ENCODE results near the gene CNTROB. TPM values are rescaled to one million over a fixed set of nuclear protein-coding genes. Genes with fewer than 3 reads are reported as not detected.

Gene CNTROB
- total RNA-seq = 15.8 TPM
- 10 to 100 TPM; 29.5 to 41.0 (median 35.2) TPM for polyA plus RNA-seq (ENCODE audit: insufficient read depth in 1 of 8, insufficient read length in 8 of 8, low replicate concordance in 1 of 8)
- long read RNA-seq, donor 1, partial matches to known transcripts = 0 of 2 reads
- long read RNA-seq, donor 1, other reads (novel, unspliced or antisense) = 0 of 2 reads
- long read RNA-seq, donor 2 = 0 reads
- long read RNA-seq, donor 3, partial matches to known transcripts = 0 of 4 reads
- long read RNA-seq, donor 3, other reads (novel, unspliced or antisense) = 0 of 4 reads
- long read RNA-seq, donor 4, partial matches to known transcripts = 0 of 1 reads
- long read RNA-seq, donor 4, other reads (novel, unspliced or antisense) = 0 of 1 reads
- long read RNA-seq, donor 5, partial matches to known transcripts = 0 of 2 reads
- long read RNA-seq, donor 5, other reads (novel, unspliced or antisense) = 0 of 2 reads
- long read RNA-seq, donor 6, partial matches to known transcripts = 0 of 2 reads
- long read RNA-seq, donor 6, other reads (novel, unspliced or antisense) = 0 of 2 reads
- long read RNA-seq, donor 7 = 0 reads
- long read RNA-seq, donor 8 = 0 reads
- long read RNA-seq, donor 9, partial matches to known transcripts = 112 of 112 reads
- long read RNA-seq, donor 9, other reads (novel, unspliced or antisense) = 0 of 112 reads
- long read RNA-seq, donor 10, partial matches to known transcripts = 0 of 1 reads
- long read RNA-seq, donor 10, other reads (novel, unspliced or antisense) = 0 of 1 reads
- long read RNA-seq, donor 11 = 0 reads

DNA sequence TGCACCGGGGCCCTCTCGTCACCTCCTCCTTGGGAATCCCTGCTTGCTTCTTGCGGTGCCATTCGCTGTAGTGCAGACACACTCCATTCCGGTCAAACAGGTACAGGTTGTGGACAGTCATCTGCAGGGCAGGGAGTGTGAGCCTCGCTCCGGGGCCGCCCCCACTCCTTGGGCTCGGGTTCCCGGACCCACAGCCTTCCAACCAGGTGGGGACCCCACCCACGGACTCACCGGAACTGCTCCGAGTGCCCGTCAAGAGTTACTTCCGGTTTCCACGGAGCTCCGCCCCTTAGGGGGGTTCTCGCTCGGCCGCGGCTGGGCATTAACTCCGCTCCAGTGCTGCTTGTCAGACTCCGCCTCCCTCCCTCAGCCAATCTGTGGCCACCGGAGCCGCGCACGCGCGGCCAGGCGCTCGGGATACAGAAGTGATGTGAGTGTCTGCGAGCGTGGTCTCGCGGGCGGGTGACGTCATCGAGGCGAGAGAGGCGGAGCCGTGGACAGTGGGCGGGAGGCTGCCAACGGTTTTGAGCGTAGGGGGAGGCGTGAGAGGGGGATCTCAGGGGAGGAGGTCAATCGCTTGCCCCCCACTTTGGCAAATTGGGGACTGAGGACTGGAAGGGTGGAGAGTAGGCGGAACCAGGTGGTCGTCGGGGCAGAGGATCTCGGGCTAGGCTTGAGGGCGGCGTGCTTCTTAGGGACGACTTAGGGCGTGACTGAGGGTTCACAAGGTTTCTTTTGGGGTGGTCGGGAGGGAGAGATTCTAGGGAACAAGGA is at the start of gene CNTROB, which contains the start of gene TRAPPC1:
Gene CNTROB (plus strand): TSS at position 498 of the 774 bp plus-strand sequence. CDS start 874 bp downstream, outside the sequence.
Gene TRAPPC1 (minus strand): TSS at position 238 of the 774 bp plus-strand sequence. CDS start 117 bp downstream, at position 121.
- Histone ChIP-seq H3K4me3 (ENCODE audit: low read length) (peak within 1 kb of the TSS; percentile 88), H3K36me3 (ENCODE audit: control insufficient read depth, insufficient read depth, low read length) (peaks cover 24% of the 10 kb centered on the region), H3K27me3 (ENCODE audit: control insufficient read depth, insufficient read depth, low read length) (peaks cover 8% of the 10 kb centered on the region), H3K27ac (ENCODE audit: low read length) (peak within 1 kb of the TSS; percentile 88), H3K9me3 (replicated peaks; ENCODE audit: control insufficient read depth, low read depth, low read length) (no peaks in the 10 kb centered on the region), H3K4me1 (ENCODE audit: control insufficient read depth, insufficient read depth, low read length) (peaks cover 37% of the 10 kb centered on the region)
- peak; percentile 100 for DNase-seq
- WGBS (ENCODE audit: insufficient coverage) = under 1% methylated on average over 53 of the region's 55 CpGs

GRCh38 chr17:7882629-7883028 is 49.4 kb upstream of the CNTROB start:
- WGBS (ENCODE audit: insufficient coverage) = no CpG with 5 or more reads among the region's 3 CpGs
- Histone ChIP-seq H3K9me3 (replicated peaks; ENCODE audit: control insufficient read depth, low read depth, low read length) (no peaks in the 10 kb centered on the region), H3K27me3 (ENCODE audit: control insufficient read depth, insufficient read depth, low read length) (no peaks in the 10 kb centered on the region), H3K4me1 (ENCODE audit: control insufficient read depth, insufficient read depth, low read length) (peaks cover 31% of the 10 kb centered on the region), H3K36me3 (ENCODE audit: control insufficient read depth, insufficient read depth, low read length) (peaks cover 20% of the 10 kb centered on the region), H3K27ac (ENCODE audit: low read length) (no peak overlapping the region), H3K4me3 (ENCODE audit: low read length) (no peak overlapping the region)
- DNase-seq = no peak

DNA sequence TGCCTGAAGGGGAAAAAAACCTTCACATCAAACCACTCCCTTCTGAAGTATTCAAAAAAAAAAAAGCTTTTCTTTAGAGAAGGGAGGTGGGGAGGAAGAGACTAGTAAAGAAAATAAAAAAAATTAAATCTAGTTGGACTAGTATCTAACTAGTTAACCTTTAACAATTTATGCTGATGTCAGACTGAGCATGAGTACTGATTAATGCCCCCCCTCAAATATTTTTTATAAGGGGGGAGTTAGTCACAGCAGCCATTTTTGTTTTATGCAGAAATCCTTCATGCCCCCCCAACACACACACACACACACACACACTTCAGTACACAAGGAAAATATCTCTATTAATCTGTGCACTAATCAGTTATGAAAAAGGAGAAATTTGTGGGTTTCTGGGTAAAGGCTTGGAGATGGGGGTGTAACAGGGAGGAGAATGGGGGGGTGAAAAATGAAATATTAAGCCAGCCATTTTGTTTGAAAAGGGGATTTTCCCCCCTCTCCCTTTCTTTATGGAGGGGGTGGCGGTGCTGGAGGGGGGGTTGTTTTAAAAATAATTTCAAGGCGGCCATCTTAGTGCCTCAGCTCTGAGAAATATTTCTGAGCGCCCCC is 48.1 kb upstream of the CNTROB start:
- peaks cover 44% of the 10 kb centered on the region for H3K4me1 ChIP-seq (ENCODE audit: control insufficient read depth, insufficient read depth, low read length)
- H3K27me3 ChIP-seq (ENCODE audit: control insufficient read depth, insufficient read depth, low read length) = no peaks in the 10 kb centered on the region
- H3K27ac ChIP-seq (ENCODE audit: low read length) = peak overlapping the region; percentile 71
- DNase-seq = peak; percentile 78
- no peaks in the 10 kb centered on the region for H3K9me3 ChIP-seq (replicated peaks; ENCODE audit: control insufficient read depth, low read depth, low read length)
- WGBS (ENCODE audit: insufficient coverage) = no CpG with 5 or more reads among the region's 3 CpGs
- H3K36me3 ChIP-seq (ENCODE audit: control insufficient read depth, insufficient read depth, low read length) = peaks cover 20% of the 10 kb centered on the region
- H3K4me3 ChIP-seq (ENCODE audit: low read length) = peak overlapping the region; percentile 27

- DNase-seq = peak; percentile 37
- under 1% methylated on average over 52 of the region's 100 CpGs for WGBS (ENCODE audit: insufficient coverage)
These were observed 47.2 kb upstream of the CNTROB start for GRCh38 chr17:7884581-7885366.

DNA sequence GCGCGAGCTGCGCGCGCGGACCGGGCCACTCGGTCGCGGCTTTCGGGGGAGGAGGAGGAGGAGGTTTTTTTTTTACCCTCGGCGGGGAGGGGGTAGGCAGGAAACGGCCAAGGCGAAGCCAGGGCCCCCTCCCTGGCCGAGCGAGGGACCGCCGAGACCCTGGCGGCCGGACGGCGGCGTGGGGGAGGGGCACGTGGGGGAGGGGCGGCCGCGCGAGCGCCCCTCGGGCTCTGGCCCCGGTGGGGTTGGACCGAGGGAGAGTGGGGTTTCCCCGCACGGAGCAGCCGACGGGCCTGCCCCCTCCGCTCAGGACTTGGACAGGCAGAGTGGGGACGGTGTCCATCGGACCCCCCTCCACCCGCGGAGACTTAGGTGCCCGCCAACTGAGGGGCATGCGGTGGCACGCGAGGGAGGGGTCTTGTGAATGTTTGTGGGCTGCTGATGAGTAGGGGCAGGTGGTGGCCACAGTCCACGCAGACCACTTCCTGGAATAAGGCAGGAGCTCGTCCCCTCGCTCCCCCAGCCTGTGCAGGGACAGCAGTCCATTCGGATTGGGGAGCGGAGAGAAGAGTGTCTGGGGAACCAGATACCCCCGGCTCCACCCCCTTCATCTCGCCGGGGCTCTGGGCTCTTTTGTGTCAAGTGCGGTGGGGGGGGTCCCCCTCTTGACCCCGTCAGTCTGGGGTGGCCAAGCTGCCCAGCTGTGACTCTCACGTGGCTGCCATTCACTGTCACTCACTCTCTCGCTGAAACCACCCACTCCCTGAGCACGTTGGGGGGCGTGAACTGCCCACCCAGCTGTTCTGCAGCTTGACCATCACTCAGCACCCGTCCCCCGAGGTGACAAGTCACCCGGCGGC is 46.4 kb upstream of the CNTROB start:
- peak; percentile 85 for DNase-seq
- Histone ChIP-seq H3K27me3 (ENCODE audit: control insufficient read depth, insufficient read depth, low read length) (no peaks in the 10 kb centered on the region), H3K36me3 (ENCODE audit: control insufficient read depth, insufficient read depth, low read length) (peaks cover 18% of the 10 kb centered on the region), H3K4me1 (ENCODE audit: control insufficient read depth, insufficient read depth, low read length) (peaks cover 59% of the 10 kb centered on the region), H3K9me3 (replicated peaks; ENCODE audit: control insufficient read depth, low read depth, low read length) (no peaks in the 10 kb centered on the region), H3K27ac (ENCODE audit: low read length) (peak overlapping the region; percentile 95), H3K4me3 (ENCODE audit: low read length) (peak overlapping the region; percentile 76)
- under 1% methylated on average over 31 of the region's 64 CpGs for WGBS (ENCODE audit: insufficient coverage)

More at GRCh38 chr17:7884581-7885366, 47.2 kb upstream of the CNTROB start:
- H3K4me3 ChIP-seq (ENCODE audit: low read length) = peak overlapping the region; percentile 76
- no peaks in the 10 kb centered on the region for H3K27me3 ChIP-seq (ENCODE audit: control insufficient read depth, insufficient read depth, low read length)
- H3K4me1 ChIP-seq (ENCODE audit: control insufficient read depth, insufficient read depth, low read length) = peaks cover 53% of the 10 kb centered on the region
- H3K36me3 ChIP-seq (ENCODE audit: control insufficient read depth, insufficient read depth, low read length) = peaks cover 18% of the 10 kb centered on the region
- H3K27ac ChIP-seq (ENCODE audit: low read length) = peak overlapping the region; percentile 95
- H3K9me3 ChIP-seq (replicated peaks; ENCODE audit: control insufficient read depth, low read depth, low read length) = no peaks in the 10 kb centered on the region

DNA sequence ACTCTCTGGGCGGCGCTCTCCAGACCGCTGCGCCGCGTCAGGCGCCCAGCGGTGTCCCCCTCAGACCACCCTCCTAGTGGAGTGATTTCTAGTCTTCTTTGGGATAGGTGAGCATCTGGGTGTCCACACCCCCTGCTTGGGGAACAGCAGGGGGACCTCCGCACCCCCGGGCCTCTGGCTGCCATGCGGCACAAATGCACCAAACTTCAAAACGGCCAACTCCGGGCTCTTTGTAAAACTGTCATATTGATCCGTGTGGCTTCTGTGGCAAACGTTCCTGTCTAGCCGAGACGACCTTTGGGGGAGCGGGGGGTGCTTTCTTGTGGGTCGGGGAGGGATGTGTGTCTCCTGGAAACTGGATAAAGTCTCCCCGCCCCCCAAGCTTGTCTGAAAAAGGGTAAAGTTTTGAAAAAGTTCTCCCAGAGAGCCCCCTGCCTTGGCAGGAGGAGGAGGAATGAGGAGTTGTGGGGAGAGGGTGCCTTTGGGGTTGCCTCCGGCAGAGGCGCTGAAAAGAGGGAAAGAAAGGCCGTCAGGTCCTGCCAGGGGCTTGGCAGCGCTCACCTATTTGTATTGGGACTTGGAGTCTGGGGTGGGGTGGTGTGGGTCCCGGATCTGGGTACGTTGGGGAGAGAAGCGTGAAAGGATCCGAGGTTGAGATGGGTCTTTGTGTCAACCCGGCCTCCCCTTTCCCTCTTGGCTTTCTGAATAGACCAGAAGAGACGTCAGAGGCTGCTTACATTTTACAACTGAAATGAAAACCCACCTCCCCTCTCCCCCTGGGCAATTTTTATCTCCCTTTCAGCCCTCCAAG is 45.6 kb upstream of the CNTROB start:
- peaks cover 68% of the 10 kb centered on the region for H3K4me1 ChIP-seq (ENCODE audit: control insufficient read depth, insufficient read depth, low read length)
- peak; percentile 74 for DNase-seq

DNA sequence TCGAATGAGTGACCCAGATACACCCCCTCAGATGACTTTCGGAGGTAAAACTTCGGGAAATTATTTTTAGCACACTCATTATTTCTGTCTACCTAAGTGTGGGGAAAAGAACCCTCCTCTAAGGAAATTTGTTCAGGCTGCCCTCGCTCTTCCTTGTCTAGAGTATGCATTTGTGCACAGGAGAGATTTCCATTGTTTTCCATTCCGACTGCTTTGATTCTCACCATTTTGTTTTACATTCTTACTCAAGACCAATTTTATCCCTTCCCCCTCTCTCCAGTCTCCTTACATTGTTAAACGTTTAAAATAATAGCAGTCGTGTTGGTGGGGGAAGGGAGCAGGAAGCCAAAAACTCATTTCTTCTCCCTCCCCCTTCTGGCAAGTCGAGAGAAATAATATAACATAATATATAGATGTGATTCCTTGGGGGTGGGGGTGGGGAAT is 44.9 kb upstream of the CNTROB start:
- Histone ChIP-seq H3K36me3 (ENCODE audit: control insufficient read depth, insufficient read depth, low read length) (peaks cover 22% of the 10 kb centered on the region), H3K4me3 (ENCODE audit: low read length) (peak overlapping the region; percentile 76), H3K9me3 (replicated peaks; ENCODE audit: control insufficient read depth, low read depth, low read length) (no peaks in the 10 kb centered on the region), H3K4me1 (ENCODE audit: control insufficient read depth, insufficient read depth, low read length) (peaks cover 65% of the 10 kb centered on the region), H3K27me3 (ENCODE audit: control insufficient read depth, insufficient read depth, low read length) (peaks cover 2% of the 10 kb centered on the region), H3K27ac (ENCODE audit: low read length) (peak overlapping the region; percentile 95)
- DNase-seq = no peak
- no CpG with 5 or more reads among the region's 8 CpGs for WGBS (ENCODE audit: insufficient coverage)

More for the DNA sequence above, 45.6 kb upstream of the CNTROB start:
- H3K9me3 ChIP-seq (replicated peaks; ENCODE audit: control insufficient read depth, low read depth, low read length) = no peaks in the 10 kb centered on the region
- peaks cover 19% of the 10 kb centered on the region for H3K36me3 ChIP-seq (ENCODE audit: control insufficient read depth, insufficient read depth, low read length)
- H3K27ac ChIP-seq (ENCODE audit: low read length) = peak overlapping the region; percentile 95
- WGBS (ENCODE audit: insufficient coverage) = 2% methylated on average over 11 of the region's 30 CpGs
- H3K27me3 ChIP-seq (ENCODE audit: control insufficient read depth, insufficient read depth, low read length) = peaks cover 2% of the 10 kb centered on the region
- peak overlapping the region; percentile 76 for H3K4me3 ChIP-seq (ENCODE audit: low read length)

Measured in muscle of leg (tissue), 16 donors.